NCI-H128 (cell line): ENCODE data around the gene CRABP1.

ENCODE experiments used
- DNase-seq: peaks from one replicate; lab custom pipeline; 2025; ENCODE audit not compliant: unreplicated experiment; lab: John Stamatoyannopoulos, UW

The CRABP1 gene

GRCh38 chr15:78340231-78341056 lies at the start of gene CRABP1:
Gene CRABP1 (plus strand): TSS chr15:78340353. CDS start chr15:78340429, 76 bp downstream.
- no peak for DNase-seq

- no peak for DNase-seq
Measured at GRCh38 chr15:78291052-78291451, 49.1 kb upstream of the CRABP1 start.

DNA sequence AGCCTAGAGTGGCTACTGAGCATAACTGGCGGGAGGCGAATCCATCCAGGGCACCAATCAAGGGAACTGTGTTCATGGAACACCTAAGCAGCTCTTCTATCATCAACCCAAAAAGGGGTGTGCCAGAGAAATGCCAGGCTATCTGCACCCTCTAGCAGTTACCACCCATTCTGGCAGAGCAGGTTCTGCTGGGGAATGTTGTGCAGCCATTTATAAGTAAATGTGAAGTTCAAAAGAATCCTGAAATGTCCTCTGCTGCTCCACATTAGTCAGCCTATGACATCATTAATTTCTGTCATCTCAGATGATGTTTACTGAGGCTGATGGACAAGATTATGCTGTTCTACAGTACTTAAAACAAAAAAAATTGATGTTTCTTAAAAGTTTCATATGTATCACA lies 48.5 kb upstream of the CRABP1 start:
- no peak for DNase-seq

DNA sequence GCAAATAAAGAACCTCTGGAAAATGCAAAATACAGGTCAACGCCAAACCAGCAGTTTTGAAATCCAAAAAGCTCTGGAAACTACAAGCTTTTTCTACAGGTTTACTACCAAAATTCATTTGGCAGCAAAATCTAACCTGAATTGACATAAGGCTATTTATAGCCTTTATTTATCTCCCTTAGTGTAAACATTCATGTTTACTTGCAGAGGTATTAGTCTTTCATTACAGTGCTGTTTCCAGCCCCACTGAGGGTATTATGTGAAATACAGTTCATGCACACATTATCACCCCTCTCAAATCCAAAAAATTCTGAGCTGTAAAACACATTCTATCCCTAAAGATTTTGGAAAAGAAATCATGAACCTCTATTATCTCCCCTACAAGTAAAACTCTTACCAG lies 47.9 kb upstream of the CRABP1 start:
- DNase-seq, result no peak

DNA sequence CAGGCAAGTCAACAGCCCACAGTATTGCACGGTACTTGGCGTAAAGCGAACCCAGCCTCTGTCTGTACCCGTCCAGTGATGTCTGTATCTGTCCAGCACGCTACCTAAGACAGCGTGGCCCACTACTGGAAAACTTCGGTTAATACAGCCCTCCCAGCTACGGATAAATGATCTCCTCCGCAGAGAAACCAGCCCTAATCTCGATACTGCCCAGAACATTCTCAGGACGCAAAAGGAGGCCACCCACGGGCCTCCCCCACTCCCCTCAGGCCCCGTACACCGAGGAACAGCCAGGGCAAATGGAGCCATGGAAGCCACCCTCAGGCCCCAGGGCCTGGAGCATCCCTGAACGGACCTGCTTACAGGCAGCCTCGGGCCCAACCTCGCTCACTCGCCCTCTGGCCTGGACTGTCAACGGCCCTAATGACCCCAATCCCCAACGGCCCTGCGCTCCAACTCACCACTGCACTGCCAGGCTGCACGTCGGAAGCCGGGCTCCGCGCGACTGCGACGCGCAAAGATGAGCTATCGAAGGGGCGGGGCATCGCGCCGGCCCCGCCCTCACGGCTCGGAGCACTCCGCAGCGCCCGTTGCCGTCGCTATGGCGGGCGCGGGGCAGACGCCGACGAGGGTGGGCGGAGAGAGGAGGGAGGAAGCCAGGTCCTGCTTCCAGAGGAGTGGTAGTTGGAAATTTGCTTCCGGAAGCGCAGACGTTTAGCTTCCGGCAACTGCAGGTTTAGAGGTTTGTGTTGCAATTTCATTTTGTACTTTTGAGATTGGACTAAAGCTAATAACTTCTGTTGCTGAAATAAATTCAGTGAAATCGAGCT lies 40.8 kb upstream of the CRABP1 start, which contains the start of gene SKIC8:
Gene SKIC8, minus strand, starts transcription at position 509 of the 830 bp plus-strand sequence. CDS start 3,923 bp downstream, outside the sequence.
- DNase-seq, result peak; percentile 64

DNA sequence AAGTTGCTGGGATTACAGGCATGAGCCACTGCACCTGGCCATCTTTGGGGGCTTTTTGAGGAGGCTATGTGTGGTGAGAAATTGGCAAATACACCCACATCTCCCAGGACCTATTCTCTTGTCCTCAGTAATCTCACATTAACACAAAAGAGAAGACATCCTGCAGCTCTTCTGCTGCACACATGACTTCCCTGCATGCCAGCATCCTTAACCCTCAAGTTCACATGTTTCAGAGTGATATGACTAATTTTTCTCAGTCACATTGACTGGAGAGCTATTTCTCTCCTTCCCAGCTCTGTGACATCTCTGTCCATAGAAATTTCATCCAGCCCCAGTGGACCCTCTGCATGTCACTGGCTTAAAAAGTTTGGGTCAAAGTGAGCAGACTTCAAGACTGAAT lies 38.8 kb upstream of the CRABP1 start:
- no peak for DNase-seq

GRCh38 chr15:78301828-78302227 lies 38.3 kb upstream of the CRABP1 start:
- no peak for DNase-seq

DNA sequence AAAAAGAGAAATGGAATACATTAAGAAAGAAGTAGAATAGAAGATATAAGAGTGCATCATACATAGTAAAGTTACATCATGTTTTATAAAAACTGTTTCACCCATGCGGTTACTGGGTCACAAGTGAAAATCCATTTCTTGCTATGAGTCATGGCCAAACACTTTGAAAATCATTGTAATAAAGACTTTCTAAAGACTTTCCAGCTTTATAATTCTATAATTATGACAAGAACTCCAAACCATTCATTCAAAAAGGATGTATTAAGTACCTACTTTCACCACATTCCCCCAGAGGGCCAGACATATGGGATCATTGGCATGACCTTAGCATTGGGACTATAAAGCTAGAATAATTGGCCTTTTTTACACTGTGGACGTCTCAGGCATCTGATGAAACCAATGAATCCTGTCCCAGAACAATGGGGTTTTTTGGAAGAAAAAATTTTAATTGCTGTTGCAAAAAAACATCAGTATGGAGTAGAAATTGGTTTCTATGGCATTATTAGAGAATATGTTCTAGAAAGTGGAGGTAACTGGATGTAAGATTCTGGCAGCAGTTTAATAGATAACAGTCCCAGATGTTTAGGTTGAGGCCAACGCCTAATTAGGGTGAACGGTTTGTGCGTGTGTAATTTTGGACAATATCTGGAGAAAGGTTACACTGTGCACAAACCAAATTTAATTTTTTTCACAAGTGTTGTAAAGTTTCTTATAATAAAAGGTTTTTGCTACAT lies 37.4 kb upstream of the CRABP1 start:
- DNase-seq, result no peak

GRCh38 chr15:78304216-78305066 lies 35.7 kb upstream of the CRABP1 start:
- no peak for DNase-seq

- DNase-seq, result no peak
Measured at GRCh38 chr15:78306176-78306774, 33.9 kb upstream of the CRABP1 start.

DNA sequence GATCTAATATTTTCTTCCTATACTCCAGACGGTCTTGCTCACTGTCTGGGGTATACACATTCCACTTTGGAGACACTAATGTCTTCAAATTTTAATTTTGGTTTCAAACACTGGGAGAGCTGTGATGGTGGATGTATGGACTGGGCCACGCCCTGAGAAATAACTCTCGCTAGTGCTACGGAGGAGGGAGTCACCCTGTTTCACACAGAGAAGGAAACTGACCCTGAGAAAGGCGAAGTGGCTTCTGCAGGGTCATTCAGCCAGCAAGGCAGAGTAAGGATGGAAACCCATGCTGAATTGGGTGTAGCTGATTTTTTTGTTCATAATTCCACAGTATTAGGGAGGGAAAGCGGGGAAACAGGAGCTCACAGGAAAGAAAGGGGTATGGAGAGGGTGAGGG lies 32.2 kb upstream of the CRABP1 start:
- DNase-seq, result no peak

- DNase-seq, result peak; percentile 58
Measured at GRCh38 chr15:78308422-78309032, 31.6 kb upstream of the CRABP1 start.

- DNase-seq, result no peak
Measured at GRCh38 chr15:78311292-78311691, 28.9 kb upstream of the CRABP1 start.

DNA sequence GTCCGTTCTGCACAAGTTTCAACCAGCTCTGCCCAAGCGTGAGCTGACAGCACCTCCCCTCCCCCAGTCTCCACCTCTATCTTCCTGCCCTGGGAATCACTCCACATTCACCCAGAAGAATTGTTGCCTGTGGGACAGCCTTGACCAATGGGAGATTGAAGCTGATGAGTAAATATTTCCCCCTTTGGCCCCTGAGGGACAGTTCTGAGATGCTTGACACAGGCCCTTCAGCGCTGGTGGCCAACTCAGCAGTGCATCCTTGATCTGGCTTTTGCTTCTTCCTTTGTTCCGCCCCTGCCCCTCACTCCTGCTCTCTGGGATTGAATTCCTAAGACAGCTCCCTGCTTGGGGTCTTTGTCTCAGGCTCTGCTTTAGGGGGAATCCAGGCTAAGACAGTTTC lies 27.6 kb upstream of the CRABP1 start:
- no peak for DNase-seq

- no peak for DNase-seq
Measured at GRCh38 chr15:78312957-78313356, 27.2 kb upstream of the CRABP1 start.

- DNase-seq, result no peak
Measured at GRCh38 chr15:78313383-78313782, 26.8 kb upstream of the CRABP1 start.

DNA sequence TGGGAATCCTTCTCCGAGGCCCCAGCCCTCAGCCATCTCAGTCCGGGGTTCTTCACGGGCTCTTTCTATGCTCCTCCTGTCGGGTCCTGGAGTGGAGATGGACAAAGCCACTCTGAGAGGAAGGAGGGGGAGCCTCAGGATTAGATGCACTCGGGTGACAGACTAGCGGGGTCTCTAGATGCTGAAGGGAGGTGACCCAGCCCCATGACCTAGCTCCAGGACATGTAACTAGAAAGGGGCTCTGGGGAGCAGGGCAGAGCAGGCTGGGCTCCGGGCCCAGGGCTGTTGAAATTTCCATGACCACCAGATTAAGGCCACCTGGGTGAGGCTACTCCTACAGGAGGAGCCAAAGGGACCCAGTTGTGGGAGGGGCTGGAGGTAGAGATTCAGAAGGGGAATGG lies 26.0 kb upstream of the CRABP1 start:
- no peak for DNase-seq

DNA sequence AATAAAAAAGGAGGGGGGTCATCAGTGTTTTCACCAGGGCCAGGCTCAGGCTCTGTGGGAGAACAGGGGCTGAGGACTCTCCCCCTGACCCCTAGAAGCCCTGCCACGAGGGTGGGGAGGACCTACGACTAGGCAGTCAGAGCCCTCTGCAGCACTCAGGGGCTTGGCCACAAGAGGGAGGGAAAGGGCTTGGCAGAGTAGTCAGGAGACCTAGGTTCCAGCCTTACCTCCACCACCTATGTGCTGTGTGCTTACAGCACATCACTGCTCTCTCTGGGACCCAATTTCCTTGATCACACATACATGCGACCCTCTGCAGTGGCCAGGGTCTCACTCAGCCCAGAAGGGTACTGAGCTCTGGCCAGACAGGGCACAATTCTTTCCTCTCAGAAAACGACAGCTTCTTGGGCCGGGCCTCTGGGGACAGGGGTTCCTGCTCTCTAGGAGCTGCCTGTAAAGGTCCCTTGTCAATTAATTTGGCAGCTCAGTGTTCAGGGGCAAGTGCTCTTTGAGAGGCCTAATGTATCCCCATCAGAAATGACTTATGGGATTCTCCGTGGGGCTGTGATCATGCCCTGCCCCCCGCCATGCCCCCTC lies 24.4 kb upstream of the CRABP1 start:
- DNase-seq, result no peak
